K562 (cell line): ENCODE measurements around the gene LRRC4B. TPM values are rescaled to one million over a fixed set of nuclear protein-coding genes. Genes with fewer than 3 reads are reported as not detected.

ENCODE experiments used
- CBX5 ChIP-seq: IDR thresholded peaks from 2 replicates; pipeline ENCODE4 v1.6.1; 2014; ENCODE audit warnings: low read depth, borderline replicate concordance
- CXXC5 ChIP-seq: fragments of 250-450 bp; sonication (Bioruptor Pico); IDR thresholded peaks from 2 replicates; pipeline ENCODE4 v1.8.0; 2022; ENCODE audit warnings: inconsistent platforms, mild to moderate bottlenecking, moderate library complexity
- ETV6 ChIP-seq, 3 experiments: fragments of 150-350 bp in 1 of 3; sonication (generic) in 1 of 3; formaldehyde crosslinking in 1 of 3; IDR thresholded peaks; 2 replicates each; pipeline versions ENCODE4 v1.6.1 to v1.8.0; 2014 to 2022; ENCODE audit warnings: borderline replicate concordance in 2 of 3, low read depth in 2 of 3, antibody characterized with exemption in 1 of 3, low read length in 1 of 3, mild to moderate bottlenecking in 1 of 3, missing genetic modification reagents in 1 of 3
- EZH2 ChIP-seq: IDR thresholded peaks from 2 replicates; pipeline ENCODE4 v1.6.1; 2012; ENCODE audit warnings: low read depth, mild to moderate bottlenecking, inconsistent platforms, low read length, borderline replicate concordance
- MBD2 ChIP-seq: sonication (generic); IDR thresholded peaks from 2 replicates; pipeline ENCODE4 v1.6.1; 2016; ENCODE audit warnings: low read depth, borderline replicate concordance
- NFIC ChIP-seq: fragments of 450-650 bp; IDR thresholded peaks from 2 replicates; pipeline ENCODE4 v1.6.1; 2017; ENCODE audit warnings: mild to moderate bottlenecking, inconsistent platforms
- NR2C2 ChIP-seq, 2 experiments: fragments of 200-800 bp in 1 of 2; sonication (Bioruptor generic) in 1 of 2; sonication (generic) in 1 of 2; formaldehyde crosslinking in 1 of 2; IDR thresholded peaks; 2 replicates each; pipeline versions ENCODE4 v1.6.1 to v1.8.0; 2016 to 2022; ENCODE audit warnings: mild to moderate bottlenecking in 1 of 2, missing compliant biosample characterization in 1 of 2, missing genetic modification characterization in 1 of 2, missing genetic modification reagents in 1 of 2
- POLR2H ChIP-seq: IDR thresholded peaks from 2 replicates; pipeline ENCODE4 v1.6.1; 2016; ENCODE audit warnings: missing genetic modification characterization, low read depth, mild to moderate bottlenecking, control low read depth, missing compliant biosample characterization, moderate library complexity
- POU5F1 ChIP-seq: fragments of 150-350 bp; IDR thresholded peaks from 2 replicates; pipeline ENCODE4 v1.6.1; 2014; ENCODE audit warnings: borderline replicate concordance, low read length, low read depth, mild to moderate bottlenecking; ENCODE audit not compliant: partially characterized antibody
- SAP30 ChIP-seq: fragments of 200-600 bp; sonication (generic); IDR thresholded peaks from 2 replicates; pipeline ENCODE4 v1.6.1; 2012; ENCODE audit warnings: borderline replicate concordance, low read depth, mild to moderate bottlenecking, moderate library complexity, low read length, control low read depth, inconsistent platforms; ENCODE audit not compliant: insufficient read depth, poor library complexity, severe bottlenecking
- UBTF ChIP-seq, 2 experiments: IDR thresholded peaks; 2 replicates each; pipeline ENCODE4 v1.6.1; 2012; ENCODE audit warnings: improper control_type of control experiment in 2 of 2, low read depth in 2 of 2, low read length in 2 of 2, borderline replicate concordance in 1 of 2
- ZFX ChIP-seq: sonication (generic); formaldehyde crosslinking; IDR thresholded peaks from 2 replicates; pipeline ENCODE4 v1.8.0; 2022; ENCODE audit warnings: mild to moderate bottlenecking, missing genetic modification reagents, moderate library complexity
- ZKSCAN8 ChIP-seq: fragments of 200-800 bp; sonication (Bioruptor generic); IDR thresholded peaks from 2 replicates; pipeline ENCODE4 v1.6.1; 2016; ENCODE audit warnings: missing genetic modification characterization, missing compliant biosample characterization
- ZNF146 ChIP-seq: IDR thresholded peaks from one replicate; pipeline ENCODE4 v1.6.1; 2018; ENCODE audit warnings: missing compliant biosample characterization; ENCODE audit not compliant: unreplicated experiment
- ZNF445 ChIP-seq: fragments of 250-450 bp; sonication (Bioruptor Pico); IDR thresholded peaks from 2 replicates; pipeline ENCODE4 v1.4.0; 2020; ENCODE audit warnings: low read depth, mild to moderate bottlenecking, moderate library complexity
- ZNF766 ChIP-seq: fragments of 200-800 bp; sonication (Bioruptor generic); conservative IDR thresholded peaks from 2 replicates; pipeline ENCODE4 v1.6.1; 2016; ENCODE audit warnings: missing genetic modification characterization, missing compliant biosample characterization
- ZNF778 ChIP-seq: fragments of 450-650 bp; formaldehyde crosslinking; IDR thresholded peaks from 2 replicates; pipeline ENCODE4 v1.4.0; 2020; ENCODE audit warnings: mild to moderate bottlenecking, moderate library complexity
- polyA plus RNA-seq, 8 experiments: library from polyadenylated mRNA; depleted of rRNA in 4 of 8; stranded (reverse) in 5 of 8; unstranded in 3 of 8; fragments of >200 nt; fragmentation: Nextera tagmentation in 2 of 8; fragmentation: Illumina TruSeq in 1 of 8; extraction: Ambion mirVana in 2 of 8; extraction: Trizol in 1 of 8; gene quantifications; 2 replicates each; pipeline versions ENCODE4 v1.2.1 to v1.2.3, GENCODE V29; 2011 to 2014; ENCODE audit warnings: inconsistent platforms in 1 of 8, missing spikeins in 1 of 8
- total RNA-seq, 7 experiments: library from RNA; depleted of rRNA in 6 of 7; stranded (reverse); fragments of >200 nt in 6 of 7; fragmentation: Illumina TruSeq in 2 of 7; extraction: Trizol in 2 of 7; gene quantifications; 2 replicates each; pipeline versions ENCODE4 v1.2.1 to v1.2.3, GENCODE V29; 2011 to 2021; ENCODE audit warnings: low replicate concordance in 1 of 7
- TF ChIP-seq, protein P1 (sequence below): fragments of 450-650 bp; IDR thresholded peaks from 2 replicates; pipeline ENCODE4 v1.6.1; 2016
- TF ChIP-seq, protein P2 (sequence below): fragments of 250-450 bp; sonication (Bioruptor Pico); IDR thresholded peaks from 2 replicates; pipeline ENCODE4 v1.4.0; 2020

LRRC4B gene
- total and polyA plus RNA-seq, 9 of the 15 experiments (the other 6 are each of a cell fraction or from before 2014, with no cell fraction given) = 0.18 to 9.6 (median 2.9) TPM; not detected in 2

DNA sequence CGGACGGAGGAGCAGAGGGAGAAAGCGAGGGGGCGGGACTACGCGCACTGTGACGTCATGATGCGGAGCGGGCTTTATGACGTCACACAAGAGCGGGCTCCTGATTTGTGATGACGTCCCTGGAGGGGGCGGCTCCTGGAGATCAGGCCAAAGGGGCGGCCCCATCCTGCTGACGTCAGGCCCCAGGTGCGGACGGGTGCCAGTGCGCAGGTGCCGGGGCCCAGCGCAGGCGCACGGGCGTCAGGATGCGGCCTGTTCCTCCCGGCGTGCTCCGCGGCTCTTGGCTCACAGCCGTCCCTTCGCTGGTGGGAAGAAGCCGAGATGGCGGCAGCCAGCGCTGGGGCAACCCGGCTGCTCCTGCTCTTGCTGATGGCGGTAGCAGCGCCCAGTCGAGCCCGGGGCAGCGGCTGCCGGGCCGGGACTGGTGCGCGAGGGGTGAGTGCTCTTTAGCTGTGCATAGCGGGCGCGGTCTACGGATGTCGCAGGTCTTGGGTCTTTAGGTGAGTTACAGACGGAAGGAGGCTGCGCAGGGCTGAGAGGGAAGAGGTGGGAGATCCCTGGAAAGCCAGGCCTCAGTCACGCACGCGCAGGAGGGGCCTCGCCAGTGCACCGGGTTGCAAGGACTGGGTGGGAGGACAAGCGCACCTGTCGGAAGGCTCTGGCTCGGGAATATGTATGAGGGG is 91.9 kb downstream of the LRRC4B start, which contains the start of the genes EMC10 and GARIN5A (continued):
- TF ChIP-seq, protein P1, sequence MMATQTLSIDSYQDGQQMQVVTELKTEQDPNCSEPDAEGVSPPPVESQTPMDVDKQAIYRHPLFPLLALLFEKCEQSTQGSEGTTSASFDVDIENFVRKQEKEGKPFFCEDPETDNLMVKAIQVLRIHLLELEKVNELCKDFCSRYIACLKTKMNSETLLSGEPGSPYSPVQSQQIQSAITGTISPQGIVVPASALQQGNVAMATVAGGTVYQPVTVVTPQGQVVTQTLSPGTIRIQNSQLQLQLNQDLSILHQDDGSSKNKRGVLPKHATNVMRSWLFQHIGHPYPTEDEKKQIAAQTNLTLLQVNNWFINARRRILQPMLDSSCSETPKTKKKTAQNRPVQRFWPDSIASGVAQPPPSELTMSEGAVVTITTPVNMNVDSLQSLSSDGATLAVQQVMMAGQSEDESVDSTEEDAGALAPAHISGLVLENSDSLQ = peak; percentile 39; the same call in 1 of the 2 replicates
- TF ChIP-seq SAP30 = peak; percentile 60
- TF ChIP-seq MBD2 = peak; percentile 60; the same call in 1 of the 2 replicates
- no peak for TF ChIP-seq ZNF445 (CRISPR knock-in tag)
- TF ChIP-seq CBX5 = no peak
- peak; percentile 74 for TF ChIP-seq POU5F1
- TF ChIP-seq NR2C2 (CRISPR knock-in tag; IDR thresholded peaks at IDR 0.05) = no peak
- TF ChIP-seq NR2C2 (tag; IDR thresholded peaks at IDR 0.05) = 0 out of 2 replicates have a peak, but pooled peaks have one; percentile 15
- peak; percentile 83 for TF ChIP-seq ZFX (CRISPR knock-in tag)
- TF ChIP-seq ZKSCAN8 (CRISPR knock-in tag) = no peak
- no peak; the same call in 1 of the 2 replicates for TF ChIP-seq POLR2H (tag)
- peak; percentile 99 for TF ChIP-seq CXXC5 (CRISPR knock-in tag)
- TF ChIP-seq ZNF146 (CRISPR knock-in tag) = no peak
- TF ChIP-seq EZH2 = no peak
- TF ChIP-seq, protein P2, sequence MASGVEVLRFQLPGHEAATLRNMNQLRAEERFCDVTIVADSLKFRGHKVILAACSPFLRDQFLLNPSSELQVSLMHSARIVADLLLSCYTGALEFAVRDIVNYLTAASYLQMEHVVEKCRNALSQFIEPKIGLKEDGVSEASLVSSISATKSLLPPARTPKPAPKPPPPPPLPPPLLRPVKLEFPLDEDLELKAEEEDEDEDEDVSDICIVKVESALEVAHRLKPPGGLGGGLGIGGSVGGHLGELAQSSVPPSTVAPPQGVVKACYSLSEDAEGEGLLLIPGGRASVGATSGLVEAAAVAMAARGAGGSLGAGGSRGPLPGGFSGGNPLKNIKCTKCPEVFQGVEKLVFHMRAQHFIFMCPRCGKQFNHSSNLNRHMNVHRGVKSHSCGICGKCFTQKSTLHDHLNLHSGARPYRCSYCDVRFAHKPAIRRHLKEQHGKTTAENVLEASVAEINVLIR = peak; percentile 99
- no peak; the same call in 1 of the 2 replicates for TF ChIP-seq ZNF766 (CRISPR knock-in tag)
- no peak for TF ChIP-seq ZNF778
- no peak for TF ChIP-seq ETV6 (IDR thresholded peaks at IDR 0.05; ENCODE audit: borderline replicate concordance in 1 of 2, low read depth in 2 of 2, low read length in 1 of 2)
- no peak for TF ChIP-seq ETV6 (CRISPR knock-in tag; IDR thresholded peaks at IDR 0.05; ENCODE audit: borderline replicate concordance)
- peak; percentile 84 for TF ChIP-seq NFIC
- TF ChIP-seq UBTF (IDR thresholded peaks at IDR 0.05; ENCODE audit: borderline replicate concordance in 1 of 2, low read depth in 2 of 2, low read length in 2 of 2) = 0 out of 4 replicates have a peak, but pooled peaks of 1 of the 2 experiments have one; percentile 15
